ENCODE results near the gene WNT7A.

WNT7A gene

DNA sequence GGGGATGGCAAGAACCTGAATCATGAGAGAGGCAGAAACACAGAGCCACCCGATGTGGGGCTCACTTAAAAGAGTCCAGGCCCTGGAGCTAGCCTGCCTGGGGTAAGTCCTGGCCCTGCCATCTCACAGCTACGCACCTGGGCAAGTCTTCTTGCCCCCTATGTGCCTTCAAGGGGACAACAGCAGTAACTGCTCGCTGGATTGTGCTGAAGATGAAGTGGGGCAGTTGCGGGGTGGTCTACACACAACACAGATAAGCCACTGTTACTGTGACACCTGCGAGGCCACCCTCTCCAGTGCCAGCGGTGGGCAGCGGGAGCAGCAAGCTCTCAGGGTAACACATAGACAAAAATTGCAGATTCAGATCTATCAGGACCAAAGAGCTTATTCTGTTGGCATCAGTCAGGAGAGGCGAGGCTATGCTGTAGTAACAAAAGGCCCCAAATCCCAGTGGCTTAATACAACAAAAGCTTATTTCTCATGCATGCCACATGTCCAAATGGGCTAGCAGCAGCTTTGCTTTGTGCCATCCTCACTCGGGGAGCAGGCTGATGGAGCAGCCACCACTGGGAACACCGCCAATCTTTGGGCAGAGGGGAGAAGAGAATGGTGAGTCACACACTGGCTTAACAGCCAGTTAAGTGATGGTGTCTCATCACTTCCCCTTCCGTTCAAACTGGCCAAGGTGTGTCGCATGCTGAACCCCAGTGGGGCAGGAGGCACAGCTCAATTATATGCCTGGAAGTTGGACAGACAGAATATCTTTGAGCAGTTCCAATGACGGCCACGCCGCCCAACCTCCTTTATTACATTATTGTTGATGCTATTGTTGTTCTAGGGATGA, 78.3 kb downstream of the WNT7A start:
- FAIRE-seq: no peak
- no peak for DNase-seq (ENCODE audit: extremely low spot score, insufficient read length, low read depth)

DNA sequence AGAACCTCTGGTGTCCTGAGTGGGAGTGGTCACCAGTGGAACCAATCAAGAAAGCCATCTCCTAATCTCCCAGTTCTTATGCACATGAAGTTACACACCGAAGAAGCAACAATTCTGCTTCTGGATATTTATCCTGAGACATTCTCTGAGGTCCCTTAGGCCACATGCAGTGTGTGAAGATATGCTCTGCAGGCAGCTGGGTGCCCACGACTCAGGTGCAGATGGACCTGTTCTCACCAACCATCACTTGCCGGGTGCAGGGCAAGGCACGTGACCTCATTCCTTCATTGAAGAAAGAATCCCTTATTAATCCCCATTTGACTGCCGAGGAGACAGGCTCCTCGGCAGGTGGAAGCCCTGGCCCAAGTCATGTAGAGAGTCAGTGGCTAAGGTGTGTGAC, 79.8 kb downstream of the WNT7A start:
- DNase-seq (ENCODE audit: extremely low spot score, insufficient read length, low read depth): no peak
- FAIRE-seq: no peak

DNA sequence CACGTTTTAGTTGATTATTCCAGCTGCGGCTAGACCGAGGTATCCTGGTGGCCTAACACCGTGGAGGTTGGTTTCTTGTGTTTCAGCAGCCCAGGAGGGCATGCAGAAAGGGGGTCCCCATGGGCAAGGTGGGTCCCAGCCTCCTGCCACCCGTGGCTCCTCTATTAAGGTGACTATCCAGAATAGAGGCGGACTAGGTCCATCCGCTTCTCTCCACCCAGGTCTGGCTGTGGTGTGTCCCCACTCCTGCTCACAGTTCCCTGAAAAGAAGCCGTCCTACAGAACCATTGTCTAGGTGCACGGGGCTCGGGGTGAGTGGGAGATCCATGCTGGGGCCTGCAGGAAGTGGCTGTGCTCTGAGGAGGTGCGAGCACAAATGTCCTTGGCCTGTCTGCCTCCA, 81.5 kb downstream of the WNT7A start:
- FAIRE-seq (no peak), DNase-seq (ENCODE audit: extremely low spot score, insufficient read length, low read depth) (no peak)

DNA sequence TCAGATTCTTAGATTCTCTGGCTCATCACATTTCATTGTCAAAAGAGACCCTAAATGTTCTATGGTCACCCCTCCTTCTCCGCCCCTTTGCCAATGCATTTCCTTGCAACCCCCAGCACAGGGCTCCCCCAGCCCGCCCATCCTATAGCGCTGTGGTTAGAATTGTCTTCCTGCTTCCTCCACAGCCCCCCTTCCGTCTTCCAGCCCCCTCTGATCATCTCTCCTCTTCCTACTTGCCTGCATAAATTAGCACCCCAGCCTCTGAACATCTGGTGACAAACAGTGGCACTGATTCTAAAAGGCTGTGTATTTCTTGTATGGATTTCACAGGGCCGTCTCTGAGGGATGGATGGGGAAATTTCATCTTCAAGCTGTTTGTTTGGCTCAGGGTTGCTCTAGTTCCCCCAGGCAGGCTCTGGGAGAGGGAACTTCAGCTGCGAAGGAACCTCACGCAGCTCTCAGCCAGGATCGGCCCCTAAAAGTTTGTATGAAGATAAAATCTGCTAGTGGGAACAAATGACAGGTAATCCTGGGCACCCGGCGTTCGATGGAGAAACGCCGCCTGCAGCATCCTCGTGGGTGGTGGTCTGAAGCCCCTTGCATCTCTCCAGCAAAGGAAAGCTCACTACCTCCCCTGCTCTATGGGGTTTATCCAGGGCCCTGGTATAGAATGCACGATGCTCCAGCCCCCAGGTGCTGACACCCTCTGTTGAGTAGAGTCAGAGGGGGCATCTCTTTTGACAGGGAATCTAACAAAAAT, 83.0 kb downstream of the WNT7A start:
- no peak for FAIRE-seq
- DNase-seq (ENCODE audit: extremely low spot score, insufficient read length, low read depth): no peak

DNA sequence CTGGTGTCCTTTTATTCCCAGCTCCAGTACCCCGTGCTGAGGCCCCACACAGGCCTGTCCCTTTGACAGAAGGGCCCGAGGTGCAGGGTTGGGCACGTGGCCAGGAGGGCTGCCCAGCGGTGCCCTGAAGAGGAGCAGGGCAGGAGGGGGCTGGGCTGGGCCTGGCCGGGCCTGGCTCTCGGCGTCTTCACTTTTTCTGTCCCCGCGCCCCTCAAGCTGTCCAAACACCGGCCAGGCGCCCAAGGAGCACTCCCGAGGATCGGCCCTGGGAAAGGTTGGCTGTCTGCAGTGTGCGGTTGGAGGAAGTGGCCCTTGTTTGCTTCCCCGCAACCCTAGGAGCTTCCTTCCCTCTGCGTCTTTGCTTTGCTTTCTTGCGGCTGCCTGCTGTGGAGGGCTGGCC, 84.1 kb downstream of the WNT7A start:
- FAIRE-seq (no peak), DNase-seq (ENCODE audit: extremely low spot score, insufficient read length, low read depth) (no peak)

DNA sequence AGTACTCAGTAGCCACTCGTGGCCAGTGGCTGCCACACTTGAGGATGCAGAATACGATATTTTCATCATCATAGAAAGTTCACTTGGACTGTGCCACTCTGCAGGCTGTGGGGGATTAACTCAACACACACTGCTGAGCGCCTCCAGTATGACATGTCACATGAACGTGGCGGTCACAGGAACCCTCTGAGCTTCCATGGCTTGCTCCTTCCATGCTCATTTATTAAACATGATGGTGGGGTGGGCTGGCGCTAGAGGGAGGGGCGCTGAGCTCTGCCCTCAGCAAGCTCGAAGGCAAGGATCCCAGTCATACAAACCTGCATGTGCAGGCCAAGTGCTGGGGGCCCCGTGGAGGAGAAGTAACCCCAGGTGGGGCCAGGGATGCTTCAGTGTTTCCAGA, 85.5 kb downstream of the WNT7A start:
- FAIRE-seq (no peak), DNase-seq (ENCODE audit: extremely low spot score, insufficient read length, low read depth) (no peak)

DNA sequence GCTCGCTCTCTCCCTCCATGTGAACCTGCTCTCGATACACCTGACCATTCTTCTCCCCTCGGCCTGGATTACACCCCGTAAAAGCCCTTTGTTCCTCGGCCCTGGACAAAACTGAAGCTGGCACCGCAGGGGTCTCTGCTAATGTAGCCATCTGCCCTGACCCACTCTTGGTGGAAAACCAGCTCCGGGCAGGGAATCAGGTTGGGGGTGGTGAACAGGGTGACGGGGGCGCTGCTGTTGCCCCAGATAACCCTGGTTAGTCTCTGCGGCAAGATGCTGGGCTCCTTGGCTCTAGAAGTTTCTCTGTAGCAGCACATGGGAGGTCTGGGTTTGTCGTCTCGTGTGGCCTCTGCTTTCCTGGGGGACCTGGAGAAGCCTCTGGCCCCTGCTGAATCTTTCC, 86.4 kb downstream of the WNT7A start:
- no peak for DNase-seq (ENCODE audit: extremely low spot score, insufficient read length, low read depth)

DNA sequence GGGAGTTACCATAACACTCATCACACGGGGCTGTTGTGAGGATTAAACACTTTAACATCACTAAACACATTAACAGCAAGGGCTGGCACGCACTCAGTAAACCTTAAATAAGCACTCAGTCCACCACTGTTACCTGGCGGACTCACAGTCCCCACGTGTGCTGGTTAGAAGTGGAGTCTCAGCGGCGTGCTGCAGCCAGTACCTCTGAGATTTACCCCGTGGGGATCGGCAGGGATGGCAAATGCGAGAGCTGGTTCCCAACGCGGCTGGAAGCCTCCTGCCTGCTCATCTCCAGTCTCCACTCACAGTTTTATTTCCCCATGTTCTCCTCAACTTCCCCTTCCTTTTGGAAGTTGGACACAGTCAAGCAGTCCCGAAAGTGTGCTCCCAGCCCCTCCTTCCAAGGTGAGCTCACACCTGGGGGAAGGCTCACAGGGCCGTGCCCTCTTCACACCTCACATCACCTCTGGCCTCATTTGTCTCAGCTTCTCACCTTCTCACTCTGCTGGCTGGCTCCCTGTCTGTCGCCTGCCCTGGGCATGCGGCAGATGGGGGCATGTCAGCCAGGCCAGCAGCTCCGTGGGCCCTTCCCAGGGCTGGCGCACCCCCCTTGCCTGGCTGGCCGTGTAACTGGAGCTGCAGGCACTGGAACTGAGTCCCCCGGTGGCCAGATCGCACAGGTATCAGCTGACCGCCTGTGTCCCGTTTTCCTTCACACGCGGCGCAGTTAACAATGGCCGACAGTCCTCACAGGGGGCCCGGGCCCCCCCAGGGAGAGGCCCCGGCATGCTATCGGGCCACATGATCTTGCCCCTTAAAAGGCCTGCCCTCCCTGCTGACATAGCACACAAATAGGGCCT, 87.1 kb downstream of the WNT7A start:
- no peak for DNase-seq (ENCODE audit: extremely low spot score, insufficient read length, low read depth)
- FAIRE-seq: no peak

More for the DNA sequence above, 86.4 kb downstream of the WNT7A start:
- no peak for FAIRE-seq

DNA sequence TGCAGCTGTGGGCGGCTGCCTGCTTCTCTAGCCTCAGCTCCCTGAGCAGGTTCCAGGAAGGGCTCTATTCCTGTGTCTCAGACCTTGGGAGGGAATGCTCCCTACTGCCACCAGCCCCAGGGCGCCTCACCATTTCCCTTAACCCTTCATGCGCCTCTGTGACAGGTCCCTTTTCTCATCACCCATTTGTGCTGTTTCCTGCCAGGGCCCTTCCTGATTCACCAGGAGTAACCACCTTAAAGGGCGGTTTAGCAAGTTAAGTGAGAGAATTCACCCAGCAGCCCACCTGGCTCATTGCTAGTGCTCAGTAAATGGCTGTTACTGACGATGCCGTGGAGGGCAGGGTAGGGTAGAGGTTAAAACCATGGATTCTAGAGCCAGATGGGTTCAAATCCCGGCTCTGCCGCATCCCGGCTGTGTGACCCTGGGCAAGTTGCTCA, 87.8 kb downstream of the WNT7A start:
- FAIRE-seq: no peak
- no peak for DNase-seq (ENCODE audit: extremely low spot score, insufficient read length, low read depth)

DNA sequence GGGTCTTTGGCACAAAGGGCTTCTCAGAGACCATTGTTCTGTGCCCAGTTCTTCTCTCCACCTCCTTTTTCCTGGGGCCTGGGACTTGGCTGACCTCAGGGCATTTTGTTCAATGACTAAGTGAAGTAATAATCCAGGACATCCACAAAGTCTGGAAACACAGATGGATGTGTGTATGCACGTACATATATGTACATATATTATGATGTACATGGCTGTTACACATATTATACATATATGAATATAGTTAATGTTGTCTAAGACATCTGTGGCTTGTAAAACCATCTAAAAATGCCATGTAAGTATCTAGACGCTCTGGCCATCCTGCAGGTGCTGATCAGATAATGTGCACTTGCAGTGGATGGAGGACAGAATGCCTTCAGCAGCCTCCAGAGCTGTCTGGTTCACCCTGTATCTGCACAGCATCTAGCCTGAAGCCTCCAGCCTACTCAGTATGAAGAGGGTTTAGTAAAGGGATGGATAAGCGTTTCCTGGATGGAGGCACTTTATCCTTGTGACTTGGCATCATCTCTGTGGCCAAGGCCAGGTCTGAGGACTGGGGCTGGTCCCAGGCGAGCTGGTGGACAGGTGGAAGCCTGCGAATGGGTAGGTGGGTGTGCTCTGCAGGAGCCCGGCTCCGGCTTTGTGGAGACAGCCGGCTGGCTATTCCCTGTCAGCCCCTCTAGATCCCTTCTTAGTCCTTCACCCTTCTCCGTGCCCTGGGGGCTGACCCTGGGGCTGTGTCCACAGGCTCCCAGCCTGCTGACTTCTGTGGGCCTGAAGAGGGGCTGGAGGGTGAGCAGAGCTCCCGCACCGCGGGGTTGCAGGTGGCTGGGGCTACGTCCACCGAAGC, 88.4 kb downstream of the WNT7A start:
- FAIRE-seq: no peak
- DNase-seq (ENCODE audit: extremely low spot score, insufficient read length, low read depth): no peak

DNA sequence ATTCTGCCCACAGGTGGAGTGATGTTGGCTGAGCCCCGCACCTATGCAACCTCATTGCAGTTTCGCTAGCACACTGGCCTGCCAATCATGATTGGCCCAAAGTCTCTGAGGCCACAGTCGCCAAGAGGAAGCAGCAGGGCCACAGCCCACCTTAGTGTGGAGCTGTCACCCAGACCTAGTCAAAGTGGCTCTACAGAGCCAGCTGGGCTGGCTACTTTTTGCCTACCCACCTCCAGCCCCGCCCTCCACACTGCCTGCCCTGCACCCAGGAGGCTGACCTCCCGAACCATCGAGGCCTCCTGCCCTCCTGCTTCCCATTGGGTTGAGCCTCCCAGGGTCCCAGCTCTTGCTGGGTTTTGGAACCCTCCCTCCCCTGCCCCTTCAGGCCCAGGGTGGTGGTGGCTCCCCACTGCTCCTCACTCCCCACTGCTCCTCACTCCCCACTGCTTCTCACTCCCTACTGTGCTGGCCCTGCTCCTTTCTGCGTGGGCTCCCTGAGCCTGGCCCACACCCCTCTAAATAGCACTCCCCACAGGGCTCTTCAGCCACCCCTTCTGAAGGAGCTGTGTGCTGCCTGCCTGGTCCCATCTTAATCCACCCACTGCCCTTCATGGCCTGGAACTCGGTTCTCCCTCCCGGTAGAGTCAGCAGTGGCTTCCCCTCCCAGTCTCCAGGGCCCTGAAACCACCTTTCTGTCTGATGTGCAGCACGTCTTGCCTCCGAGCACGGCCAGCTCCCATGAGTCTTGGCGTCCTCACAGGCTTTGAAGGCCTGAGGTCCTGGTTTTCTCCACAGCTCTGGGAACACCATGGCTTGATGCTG, 89.3 kb downstream of the WNT7A start:
- no peak for DNase-seq (ENCODE audit: extremely low spot score, insufficient read length, low read depth)
- FAIRE-seq: no peak

DNA sequence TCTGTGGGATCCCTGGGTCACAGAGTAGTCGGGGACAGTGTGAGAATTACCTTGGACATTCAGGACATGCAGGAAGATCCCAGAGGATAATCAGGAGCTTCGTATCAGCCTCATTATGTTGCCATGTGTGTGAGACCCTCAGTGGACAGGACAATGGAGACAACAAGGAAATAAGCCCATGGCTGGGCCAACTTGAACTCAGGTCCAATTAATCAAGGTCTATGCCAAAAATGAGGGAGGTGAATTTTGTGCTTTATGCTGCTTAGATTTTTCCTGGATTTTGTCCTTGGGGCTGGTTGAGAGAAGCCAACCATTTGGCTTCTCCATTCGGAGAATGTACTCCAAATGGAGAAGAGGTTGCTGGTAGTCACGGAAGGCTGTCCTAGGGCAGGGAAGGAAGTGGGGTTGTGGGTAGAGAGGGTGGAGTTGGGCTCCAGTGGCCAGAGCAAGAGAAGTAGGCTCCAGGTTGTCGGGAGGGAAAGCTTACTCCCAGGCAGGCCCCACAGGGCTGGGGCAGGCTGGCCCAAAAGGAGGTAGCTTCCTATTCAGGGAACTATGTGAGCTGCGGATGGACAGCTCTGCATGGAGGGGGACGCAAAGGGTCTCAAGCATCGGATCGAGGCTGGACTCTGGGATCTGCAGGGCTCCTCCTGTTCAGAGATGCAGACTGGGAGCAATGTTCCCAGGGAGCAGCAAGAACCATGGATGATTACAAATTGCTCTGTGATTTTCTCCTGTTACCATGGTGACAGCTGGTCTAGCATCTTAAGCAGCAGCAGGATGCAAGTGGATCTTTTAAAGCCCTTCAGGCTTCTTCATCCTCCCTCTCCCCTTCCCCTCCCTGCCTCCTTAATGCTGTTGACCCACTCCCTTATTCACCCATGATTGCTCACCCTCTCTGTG, 91.1 kb downstream of the WNT7A start:
- no peak for FAIRE-seq
- no peak for DNase-seq (ENCODE audit: extremely low spot score, insufficient read length, low read depth)

DNA sequence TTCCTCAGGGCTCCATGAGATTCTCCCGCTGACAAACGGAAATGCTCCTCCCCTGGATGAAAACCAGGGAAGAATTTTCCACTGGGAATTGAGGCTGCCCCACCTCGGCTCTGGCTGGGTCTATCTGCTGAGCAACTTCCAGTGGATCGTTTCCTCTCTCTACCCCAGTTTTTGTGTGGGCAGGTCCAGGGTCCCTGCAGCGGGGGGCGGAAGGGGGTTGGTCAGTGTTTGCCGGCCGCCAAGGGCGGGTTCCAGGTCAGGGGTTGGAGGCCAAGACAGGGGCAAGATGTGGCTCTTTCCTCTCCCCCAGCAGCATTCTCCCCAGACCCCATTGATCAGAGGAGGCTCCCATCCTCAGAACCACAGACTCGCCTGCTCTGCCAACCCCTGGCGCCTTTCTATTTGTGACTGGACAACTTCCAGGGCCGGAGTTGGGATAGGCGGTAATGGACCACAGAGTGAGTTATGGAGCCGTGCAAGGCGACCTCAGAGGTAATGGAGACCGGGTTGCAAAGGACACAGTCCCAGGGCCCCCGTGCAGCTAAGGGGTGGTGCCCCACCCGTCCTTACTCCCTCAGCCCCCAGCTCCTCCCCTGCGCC, 92.2 kb downstream of the WNT7A start:
- FAIRE-seq (no peak), DNase-seq (ENCODE audit: extremely low spot score, insufficient read length, low read depth) (no peak)

DNA sequence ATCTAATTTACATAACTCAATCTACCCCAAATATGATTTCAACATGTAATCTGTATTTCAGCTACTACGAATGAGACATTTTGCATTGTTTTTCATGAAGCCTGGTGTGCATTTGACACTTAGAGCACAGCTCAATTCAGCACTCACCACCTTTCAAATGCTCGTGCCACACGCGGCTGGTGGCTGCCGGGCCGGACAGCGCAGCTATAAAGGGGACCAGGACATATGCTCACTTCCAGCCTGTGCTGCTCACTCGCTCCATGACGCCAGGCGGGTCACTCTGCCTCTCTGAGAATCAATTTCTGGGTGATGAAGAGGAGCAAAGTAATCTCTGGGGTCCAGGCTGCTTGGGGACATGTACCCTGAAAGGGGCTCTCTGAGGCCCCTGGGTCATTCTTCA, 93.1 kb downstream of the WNT7A start:
- DNase-seq (ENCODE audit: extremely low spot score, insufficient read length, low read depth): no peak
- FAIRE-seq: no peak

DNA sequence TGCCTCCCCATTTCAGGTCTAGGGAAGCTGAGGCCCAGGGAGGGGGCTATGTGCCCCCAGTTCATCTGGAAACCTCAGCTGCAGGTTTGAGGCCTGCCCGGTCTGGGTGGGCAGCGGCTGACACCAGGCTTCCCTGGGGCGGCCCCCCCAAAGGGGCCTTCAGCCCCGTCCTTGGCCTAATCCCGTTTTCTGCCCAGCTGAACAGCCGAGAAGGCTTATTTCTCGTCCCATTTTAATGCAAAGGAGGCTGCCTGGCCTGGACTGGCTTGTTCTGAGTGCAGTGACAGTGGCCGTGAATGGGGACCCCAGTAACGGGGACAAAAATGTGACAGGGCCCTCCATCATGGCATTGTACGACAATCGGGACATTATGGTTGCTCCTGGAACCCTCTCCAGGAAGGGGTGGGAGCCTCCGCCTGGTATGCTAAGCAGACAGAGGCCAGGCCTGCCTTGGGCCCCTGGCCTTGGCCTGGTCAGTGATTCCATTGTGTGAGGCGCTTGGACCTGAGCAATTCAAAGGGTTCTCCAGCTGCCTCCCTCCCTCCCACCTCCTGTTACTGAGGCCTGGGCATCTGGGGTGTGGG, 93.9 kb downstream of the WNT7A start:
- FAIRE-seq: no peak

DNA sequence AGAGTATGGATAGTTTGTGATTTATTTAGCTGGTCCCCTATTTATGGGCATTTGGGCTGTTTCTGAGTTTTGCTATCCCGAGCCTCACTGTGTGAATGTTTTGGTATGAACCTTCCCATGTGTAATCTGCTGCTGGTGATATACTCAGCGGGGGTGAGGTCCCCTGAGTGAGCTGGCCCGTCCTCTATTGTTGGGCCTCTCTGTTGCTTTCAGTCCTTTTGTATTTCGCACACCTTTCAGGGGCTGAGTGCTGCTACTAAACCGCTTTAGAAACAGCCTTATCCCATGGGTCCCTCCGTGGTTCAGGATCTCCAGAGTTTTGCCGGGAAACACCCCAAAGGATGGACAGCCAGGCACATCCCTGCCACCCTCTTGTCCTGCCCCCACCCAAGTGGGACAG, 94.5 kb downstream of the WNT7A start:
- DNase-seq (ENCODE audit: extremely low spot score, insufficient read length, low read depth): no peak
- no peak for FAIRE-seq

More for the DNA sequence above, 93.9 kb downstream of the WNT7A start:
- no peak for DNase-seq (ENCODE audit: extremely low spot score, insufficient read length, low read depth)

DNA sequence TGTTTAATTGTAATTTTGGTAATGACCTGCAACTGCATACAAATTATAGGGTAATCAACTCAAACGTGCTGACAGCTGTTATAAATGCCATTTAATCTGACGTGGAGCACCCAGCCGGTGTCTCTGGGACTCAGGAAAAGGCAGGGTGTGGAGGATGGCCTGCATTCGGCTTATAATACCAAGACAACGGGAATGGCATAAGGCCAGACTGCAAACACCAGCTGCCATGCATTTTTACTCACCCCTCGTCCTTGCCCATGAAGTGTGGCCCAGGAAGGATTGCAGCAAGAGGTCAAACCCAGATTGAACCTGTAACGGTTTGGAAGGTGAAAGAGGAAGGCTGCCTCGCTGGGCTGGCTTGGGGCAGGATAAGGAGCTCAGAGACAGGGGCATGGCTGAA, 96.4 kb downstream of the WNT7A start:
- FAIRE-seq (no peak), DNase-seq (ENCODE audit: extremely low spot score, insufficient read length, low read depth) (no peak)
